H7 (cell line): Measurements from ENCODE around the gene ABCC5. TPM values are rescaled to one million over a fixed set of nuclear protein-coding genes. Genes with fewer than 3 reads are reported as not detected.
"Not testable (repeated sequence)": the region's sequence is repeated elsewhere in the genome, so short reads cannot be mapped to it uniquely, and the experiment has no call there.

Experiments used
- DNase-seq: peaks from one replicate; pipeline ENCODE4 v3.0.0; 2012
- H3K27me3 ChIP-seq: 2 replicates; pipeline ENCODE4 v1.6.0; 2011; ENCODE audit warnings: mild to moderate bottlenecking, low read length; ENCODE audit not compliant: control insufficient read depth, insufficient read depth
- H3K36me3 ChIP-seq: replicated peaks from 2 replicates; pipeline ENCODE4 v1.5.1; 2011; ENCODE audit warnings: low read length; ENCODE audit not compliant: control insufficient read depth, insufficient read depth
- H3K4me3 ChIP-seq: 2 replicates; pipeline ENCODE4 v1.5.1; 2011; ENCODE audit warnings: low read depth, mild to moderate bottlenecking, control low read depth, low read length, moderate library complexity; ENCODE audit not compliant: insufficient read depth
- total RNA-seq: library from RNA; depleted of rRNA; stranded (reverse); fragments of >200 nt; shearing (Covaris generic); gene quantifications from 2 replicates; pipeline ENCODE4 v1.2.3, GENCODE V29; 2014; rRNA removed

ABCC5 gene
- 15.7 and 17.9 TPM in 2 replicates for total RNA-seq

- no peaks in the 10 kb centered on the region; the same call in 1 of the 2 replicates for H3K27me3 ChIP-seq
Observed at GRCh38 chr3:184017672-184018423, at the start of gene ABCC5. TSS of gene ABCC5 (minus strand) at chr3:184017884. CDS start at chr3:184014392, 3,492 bp downstream.

GRCh38 chr3:184066211-184066610 is 48.5 kb upstream of the ABCC5 start:
- H3K4me3 ChIP-seq: no peak overlapping the region
- no peaks in the 10 kb centered on the region for H3K27me3 ChIP-seq
- no peaks in the 10 kb centered on the region for H3K36me3 ChIP-seq
- no peak for DNase-seq

More at GRCh38 chr3:184017672-184018423, at the start of gene ABCC5:
- DNase-seq: peak; percentile 93
- H3K36me3 ChIP-seq: no peaks in the 10 kb centered on the region; the same call in 1 of the 2 replicates
- peak within 1 kb of the TSS; percentile 98 for H3K4me3 ChIP-seq

- DNase-seq: no peak
- no peaks in the 10 kb centered on the region for H3K27me3 ChIP-seq
- no peaks in the 10 kb centered on the region for H3K36me3 ChIP-seq
- no peak overlapping the region for H3K4me3 ChIP-seq
Observed at GRCh38 chr3:184062637-184063036, 45.0 kb upstream of the ABCC5 start.

- Histone ChIP-seq H3K27me3 (no peaks in the 10 kb centered on the region), H3K36me3 (no peaks in the 10 kb centered on the region), H3K4me3 (no peak overlapping the region)
- DNase-seq: peak; percentile 38
Observed at GRCh38 chr3:184059424-184059823, 41.7 kb upstream of the ABCC5 start.

GRCh38 chr3:184058029-184058428 is 40.3 kb upstream of the ABCC5 start:
- H3K4me3 ChIP-seq: no peak overlapping the region
- H3K27me3 ChIP-seq: no peaks in the 10 kb centered on the region
- no peaks in the 10 kb centered on the region for H3K36me3 ChIP-seq
- no peak for DNase-seq

DNA sequence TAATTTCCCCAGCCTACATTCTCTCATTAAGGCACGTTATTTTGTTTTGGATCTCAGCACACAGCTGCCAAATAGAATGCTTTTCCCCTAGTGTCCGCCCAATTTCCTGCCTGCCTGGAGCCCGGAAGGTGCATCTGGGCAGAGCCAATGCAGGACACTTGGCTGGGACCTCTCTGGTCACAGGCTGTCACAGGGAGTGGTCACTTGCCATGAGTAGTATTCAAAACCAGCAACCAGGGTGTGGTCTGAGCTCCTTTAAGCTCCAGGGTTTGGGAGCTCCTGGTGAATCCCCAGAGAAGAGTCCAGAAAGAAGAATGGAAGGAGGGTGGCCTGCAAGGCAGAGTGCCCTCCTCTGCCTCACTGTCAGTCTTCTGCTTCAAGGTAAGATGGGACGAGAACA is 35.1 kb upstream of the ABCC5 start, which contains the start of gene HTR3C:
HTR3C (plus strand) TSS at position 281 of the 400 bp plus-strand sequence; CDS start at position 315, 34 bp downstream.
- no peak for DNase-seq
- Histone ChIP-seq H3K36me3 (no peaks in the 10 kb centered on the region), H3K27me3 (no peaks in the 10 kb centered on the region), H3K4me3 (no peak within 1 kb of the TSS)

- no peaks in the 10 kb centered on the region for H3K36me3 ChIP-seq
- no peak for DNase-seq
- H3K27me3 ChIP-seq: no peaks in the 10 kb centered on the region
- no peak overlapping the region for H3K4me3 ChIP-seq
Observed at GRCh38 chr3:184050217-184050847, 32.6 kb upstream of the ABCC5 start.

DNA sequence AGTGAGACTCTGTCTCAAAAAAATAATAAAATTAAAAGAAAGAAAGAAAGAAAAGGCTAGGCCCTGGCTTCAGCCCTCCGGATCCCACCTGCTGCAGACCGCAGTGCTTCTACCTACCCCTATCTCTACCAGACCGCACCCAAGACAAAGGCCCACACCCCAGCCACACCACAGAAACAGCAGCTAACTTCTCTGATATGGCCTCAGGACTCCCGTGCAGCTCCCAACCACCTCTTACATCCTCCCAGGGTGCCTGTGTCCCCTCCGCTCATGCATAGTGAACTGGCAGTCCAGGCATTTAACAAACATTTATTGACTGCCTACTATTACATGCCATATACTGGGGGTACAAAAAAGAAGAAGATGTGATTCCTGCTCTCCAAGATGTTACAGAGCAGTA is 28.3 kb upstream of the ABCC5 start:
- H3K36me3 ChIP-seq: no peaks in the 10 kb centered on the region

GRCh38 chr3:184042617-184043016 is 24.9 kb upstream of the ABCC5 start:
- DNase-seq: no peak

More for the DNA sequence above, 28.3 kb upstream of the ABCC5 start:
- H3K27me3 ChIP-seq: no peaks in the 10 kb centered on the region
- no peak for DNase-seq
- H3K4me3 ChIP-seq: no peak overlapping the region

GRCh38 chr3:184040010-184040409 is 22.3 kb upstream of the ABCC5 start:
- Histone ChIP-seq H3K4me3 (no peak overlapping the region), H3K27me3 (no peaks in the 10 kb centered on the region), H3K36me3 (no peaks in the 10 kb centered on the region)
- peak; percentile 79 for DNase-seq

More at GRCh38 chr3:184042617-184043016, 24.9 kb upstream of the ABCC5 start:
- Histone ChIP-seq H3K36me3 (no peaks in the 10 kb centered on the region), H3K27me3 (no peaks in the 10 kb centered on the region), H3K4me3 (no peak overlapping the region)

- H3K4me3 ChIP-seq: no peak overlapping the region
- DNase-seq: no peak
- H3K27me3 ChIP-seq: no peaks in the 10 kb centered on the region
- H3K36me3 ChIP-seq: no peaks in the 10 kb centered on the region
Observed at GRCh38 chr3:184039414-184039813, 21.7 kb upstream of the ABCC5 start.

DNA sequence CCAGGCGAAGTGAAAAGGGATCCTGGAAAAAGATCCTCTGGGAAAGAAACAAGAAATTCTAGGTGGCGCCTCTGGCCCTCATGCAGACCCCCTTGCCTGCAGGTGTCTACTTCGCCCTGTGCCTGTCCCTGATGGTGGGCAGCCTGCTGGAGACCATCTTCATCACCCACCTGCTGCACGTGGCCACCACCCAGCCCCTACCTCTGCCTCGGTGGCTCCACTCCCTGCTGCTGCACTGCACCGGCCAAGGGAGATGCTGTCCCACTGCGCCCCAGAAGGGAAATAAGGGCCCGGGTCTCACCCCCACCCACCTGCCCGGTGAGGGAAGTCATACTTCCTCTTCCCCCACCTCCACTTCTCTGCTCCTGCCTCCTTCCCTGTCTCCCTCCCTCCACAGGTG is 20.6 kb upstream of the ABCC5 start:
- DNase-seq, H3K4me3 ChIP-seq, H3K36me3 ChIP-seq, H3K27me3 ChIP-seq: not testable (repeated sequence)

GRCh38 chr3:184037816-184038215 is 20.1 kb upstream of the ABCC5 start:
- Histone ChIP-seq H3K36me3 (no peaks in the 10 kb centered on the region), H3K4me3 (no peak overlapping the region), H3K27me3 (no peaks in the 10 kb centered on the region)
- DNase-seq: peak; percentile 50

GRCh38 chr3:184031187-184031792 is 13.6 kb upstream of the ABCC5 start, which contains the start of gene HTR3D:
TSS of gene HTR3D (plus strand) at chr3:184031742. CDS start at chr3:184031742, 0 bp downstream.
- DNase-seq: no peak
- H3K4me3 ChIP-seq: no peak within 1 kb of the TSS
- no peaks in the 10 kb centered on the region for H3K27me3 ChIP-seq
- no peaks in the 10 kb centered on the region for H3K36me3 ChIP-seq
